AG10803 (cell line): ENCODE measurements around the gene GATM.

Experiments used
- DNase-seq: peaks from one replicate; pipeline ENCODE4 v3.0.0; 2010; ENCODE audit warnings: low read depth
- H3K4me3 ChIP-seq: 2 replicates; pipeline ENCODE4 v1.5.1; 2011; ENCODE audit warnings: mild to moderate bottlenecking, low read length, control low read depth
- CTCF ChIP-seq: conservative IDR thresholded peaks from 2 replicates; pipeline ENCODE4 v1.5.1; 2011; ENCODE audit warnings: mild to moderate bottlenecking, low read length, control low read depth, inconsistent platforms

Gene GATM

GRCh38 chr15:45364271-45364670 is 14.1 kb downstream of the GATM start:
- H3K4me3 ChIP-seq: no peak overlapping the region
- no peak for TF ChIP-seq CTCF
- no peak for DNase-seq

- TF ChIP-seq CTCF: no peak
- no peak overlapping the region for H3K4me3 ChIP-seq
- DNase-seq: no peak
Observed at GRCh38 chr15:45363801-45364200, 14.5 kb downstream of the GATM start.

- no peak overlapping the region for H3K4me3 ChIP-seq
- no peak for TF ChIP-seq CTCF
- no peak for DNase-seq
Observed at GRCh38 chr15:45363334-45363733, 15.0 kb downstream of the GATM start.

- no peak for DNase-seq
- H3K4me3 ChIP-seq: no peak overlapping the region
- no peak for TF ChIP-seq CTCF
Observed at GRCh38 chr15:45362419-45362818, 15.9 kb downstream of the GATM start.

GRCh38 chr15:45361878-45362277 is 16.5 kb downstream of the GATM start:
- no peak for TF ChIP-seq CTCF
- no peak overlapping the region for H3K4me3 ChIP-seq
- DNase-seq: no peak

- TF ChIP-seq CTCF: no peak
- no peak overlapping the region for H3K4me3 ChIP-seq
- no peak for DNase-seq
Observed at GRCh38 chr15:45355860-45356259, 22.5 kb downstream of the GATM start.

GRCh38 chr15:45354711-45355110 is 23.6 kb downstream of the GATM start:
- H3K4me3 ChIP-seq: no peak overlapping the region
- no peak for DNase-seq
- TF ChIP-seq CTCF: no peak
